ENCODE measurements around the gene TENT4B.
A peak's percentile ranks its signal among the peaks of the same experiment; 100 is the strongest.

DNA sequence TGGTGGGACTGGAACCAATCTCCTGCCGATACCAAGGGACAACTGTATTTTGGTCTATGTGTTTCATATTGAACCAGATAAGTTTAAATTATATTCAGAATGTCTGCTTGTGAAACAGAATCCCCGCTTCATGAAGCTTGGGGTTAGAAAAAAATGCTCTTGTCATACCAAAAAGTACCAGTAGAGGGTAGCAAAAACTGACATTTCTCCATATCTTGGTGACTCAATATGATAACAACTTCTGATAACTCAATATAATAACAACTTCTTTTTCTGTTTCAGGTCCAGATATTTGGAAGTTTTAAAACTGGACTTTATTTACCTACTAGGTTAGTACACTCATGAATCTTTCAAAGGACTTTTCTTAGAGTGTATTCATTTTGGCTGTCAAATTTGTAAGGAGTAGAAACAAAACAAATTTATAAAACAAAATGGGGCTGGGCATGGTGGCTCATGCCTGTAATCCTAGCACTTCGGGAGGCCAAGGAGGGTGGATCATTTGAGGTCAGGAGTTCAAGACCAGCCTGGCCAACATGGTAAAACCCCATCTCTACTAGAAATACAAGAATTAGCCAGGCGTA lies 60.9 kb downstream of the TENT4B start:
- TF ChIP-seq, protein P1, sequence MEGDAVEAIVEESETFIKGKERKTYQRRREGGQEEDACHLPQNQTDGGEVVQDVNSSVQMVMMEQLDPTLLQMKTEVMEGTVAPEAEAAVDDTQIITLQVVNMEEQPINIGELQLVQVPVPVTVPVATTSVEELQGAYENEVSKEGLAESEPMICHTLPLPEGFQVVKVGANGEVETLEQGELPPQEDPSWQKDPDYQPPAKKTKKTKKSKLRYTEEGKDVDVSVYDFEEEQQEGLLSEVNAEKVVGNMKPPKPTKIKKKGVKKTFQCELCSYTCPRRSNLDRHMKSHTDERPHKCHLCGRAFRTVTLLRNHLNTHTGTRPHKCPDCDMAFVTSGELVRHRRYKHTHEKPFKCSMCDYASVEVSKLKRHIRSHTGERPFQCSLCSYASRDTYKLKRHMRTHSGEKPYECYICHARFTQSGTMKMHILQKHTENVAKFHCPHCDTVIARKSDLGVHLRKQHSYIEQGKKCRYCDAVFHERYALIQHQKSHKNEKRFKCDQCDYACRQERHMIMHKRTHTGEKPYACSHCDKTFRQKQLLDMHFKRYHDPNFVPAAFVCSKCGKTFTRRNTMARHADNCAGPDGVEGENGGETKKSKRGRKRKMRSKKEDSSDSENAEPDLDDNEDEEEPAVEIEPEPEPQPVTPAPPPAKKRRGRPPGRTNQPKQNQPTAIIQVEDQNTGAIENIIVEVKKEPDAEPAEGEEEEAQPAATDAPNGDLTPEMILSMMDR (IDR thresholded peaks at IDR 0.05; ENCODE audit: low read length) = peak; percentile 82
- TF ChIP-seq EZH2 (IDR thresholded peaks at IDR 0.05; ENCODE audit: borderline replicate concordance, low read length) = no peak

Data from OCI-LY1 (cell line).